ENCODE data around the gene TRIM4.

- TF ChIP-seq POLR2A (IDR thresholded peaks at IDR 0.05; ENCODE audit: extremely low read depth, insufficient read length) (no peak), CTCF (IDR thresholded peaks at IDR 0.05; ENCODE audit: low read depth, low read length) (no peak), MAX (IDR thresholded peaks at IDR 0.05; ENCODE audit: low read depth, low read length) (no peak), MYC (IDR thresholded peaks at IDR 0.05; ENCODE audit: low read depth, low read length) (no peak)
Observed at GRCh38 chr7:99848420-99849216, 70.7 kb downstream of the TRIM4 start.
